ENCODE measurements around the gene CADPS2. TPM values are rescaled to one million over a fixed set of nuclear protein-coding genes. Genes with fewer than 3 reads are reported as not detected.

CADPS2 gene
- total and polyA plus RNA-seq, 2 donors (not counting 1 experiment from before 2014, with no cell fraction given): 11.5 to 32.2 TPM

DNA sequence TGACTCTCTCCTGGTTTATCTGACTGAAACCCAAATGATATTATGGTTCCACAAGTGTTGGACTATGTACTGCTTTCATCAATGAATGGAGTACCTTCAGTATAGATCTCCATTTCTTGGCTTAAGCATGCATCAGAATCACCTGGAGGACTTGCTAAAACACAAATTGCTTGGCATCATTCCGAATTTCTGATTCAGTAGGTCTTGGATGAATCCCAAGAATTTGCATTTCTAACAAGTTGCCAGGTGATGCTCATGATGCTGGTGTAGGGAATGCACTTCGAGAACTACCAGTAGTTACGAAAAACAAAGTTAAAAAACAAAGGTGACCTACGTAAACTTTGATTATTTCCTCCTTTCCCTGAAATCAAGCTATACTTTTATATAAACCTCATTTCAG lies 462.7 kb downstream of the CADPS2 start:
- Histone ChIP-seq H3K4me2 (ENCODE audit: extremely low read depth, insufficient read depth, low read length) (no peak overlapping the region), H2AFZ (ENCODE audit: low read length) (no peak overlapping the region), H3K36me3 (ENCODE audit: control insufficient read depth, insufficient read depth, low read length) (no peaks in the 10 kb centered on the region), H4K20me1 (ENCODE audit: control insufficient read depth, extremely low read depth, insufficient read depth, low read length) (no peaks in the 10 kb centered on the region), H3K9me3 (ENCODE audit: control insufficient read depth, insufficient read depth, low read depth, low read length) (no peaks in the 10 kb centered on the region), H3K4me3 (replicated peaks in 1 of 4; ENCODE audit: control extremely low read depth in 1 of 4, insufficient read depth in 1 of 4, low read depth in 3 of 4, low read length in 4 of 4) (no peak overlapping the region), H3K27me3 (ENCODE audit: control insufficient read depth, insufficient read depth, low read length) (no peaks in the 10 kb centered on the region), H3K4me1 (ENCODE audit: control insufficient read depth, extremely low read depth, insufficient read depth, low read length) (no peaks in the 10 kb centered on the region), H3K9ac (ENCODE audit: insufficient read depth, low read length) (no peak overlapping the region), H3K79me2 (ENCODE audit: control insufficient read depth, insufficient read depth, low read length) (no peaks in the 10 kb centered on the region), H3K27ac (ENCODE audit: insufficient read depth, low read length) (no peak overlapping the region)
- TF ChIP-seq CTCF (conservative IDR thresholded peaks at IDR 0.05 in 1 of 2, IDR thresholded peaks at IDR 0.05 in 1 of 2; ENCODE audit: low read depth in 1 of 2, low read length in 2 of 2) (no peak), EZH2 (IDR thresholded peaks at IDR 0.05; ENCODE audit: low read length, missing control alignments) (no peak)
- no peak for DNase-seq (ENCODE audit: low read depth in 2 of 2)

DNA sequence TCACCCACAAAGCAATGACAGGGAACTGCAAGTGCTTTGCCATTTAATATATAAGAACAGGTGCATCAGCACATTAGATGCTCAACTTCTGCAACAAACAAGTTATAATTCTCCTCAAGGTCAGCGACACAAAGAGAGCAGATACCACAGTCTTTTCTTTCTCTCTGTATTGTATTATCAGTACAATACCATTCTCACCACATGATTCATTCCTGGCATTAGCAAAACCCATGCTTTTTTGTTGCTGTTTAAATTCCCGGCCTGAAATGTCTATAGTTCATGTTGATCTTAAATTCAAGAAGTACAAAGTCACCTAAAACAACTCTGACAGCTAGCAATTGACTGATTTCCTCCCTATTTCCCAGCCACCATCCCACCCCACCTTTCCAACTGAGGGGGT lies 469.9 kb downstream of the CADPS2 start:
- Histone ChIP-seq H3K4me3 (replicated peaks in 1 of 4; ENCODE audit: control extremely low read depth in 1 of 4, insufficient read depth in 1 of 4, low read depth in 3 of 4, low read length in 4 of 4) (no peak overlapping the region), H4K20me1 (ENCODE audit: control insufficient read depth, extremely low read depth, insufficient read depth, low read length) (no peaks in the 10 kb centered on the region), H3K27ac (ENCODE audit: insufficient read depth, low read length) (no peak overlapping the region), H3K79me2 (ENCODE audit: control insufficient read depth, insufficient read depth, low read length) (no peaks in the 10 kb centered on the region), H2AFZ (ENCODE audit: low read length) (no peak overlapping the region), H3K27me3 (ENCODE audit: control insufficient read depth, insufficient read depth, low read length) (no peaks in the 10 kb centered on the region), H3K4me2 (ENCODE audit: extremely low read depth, insufficient read depth, low read length) (no peak overlapping the region), H3K9ac (ENCODE audit: insufficient read depth, low read length) (no peak overlapping the region), H3K4me1 (ENCODE audit: control insufficient read depth, extremely low read depth, insufficient read depth, low read length) (peaks cover 2% of the 10 kb centered on the region), H3K9me3 (ENCODE audit: control insufficient read depth, insufficient read depth, low read depth, low read length) (no peaks in the 10 kb centered on the region), H3K36me3 (ENCODE audit: control insufficient read depth, insufficient read depth, low read length) (no peaks in the 10 kb centered on the region)
- no peak for TF ChIP-seq CTCF (conservative IDR thresholded peaks at IDR 0.05 in 1 of 2, IDR thresholded peaks at IDR 0.05 in 1 of 2; ENCODE audit: low read depth in 1 of 2, low read length in 2 of 2)
- TF ChIP-seq EZH2 (IDR thresholded peaks at IDR 0.05; ENCODE audit: low read length, missing control alignments): no peak
- peak in 1 of 2 donors; percentile 53 for DNase-seq (ENCODE audit: low read depth in 2 of 2)

- Histone ChIP-seq H3K9me3 (ENCODE audit: control insufficient read depth, insufficient read depth, low read depth, low read length) (no peaks in the 10 kb centered on the region), H3K4me3 (replicated peaks in 1 of 4; ENCODE audit: control extremely low read depth in 1 of 4, insufficient read depth in 1 of 4, low read depth in 3 of 4, low read length in 4 of 4) (no peak overlapping the region), H3K9ac (ENCODE audit: insufficient read depth, low read length) (no peak overlapping the region), H3K27me3 (ENCODE audit: control insufficient read depth, insufficient read depth, low read length) (no peaks in the 10 kb centered on the region), H2AFZ (ENCODE audit: low read length) (no peak overlapping the region), H3K27ac (ENCODE audit: insufficient read depth, low read length) (no peak overlapping the region), H3K36me3 (ENCODE audit: control insufficient read depth, insufficient read depth, low read length) (no peaks in the 10 kb centered on the region), H4K20me1 (ENCODE audit: control insufficient read depth, extremely low read depth, insufficient read depth, low read length) (no peaks in the 10 kb centered on the region), H3K4me1 (ENCODE audit: control insufficient read depth, extremely low read depth, insufficient read depth, low read length) (peaks cover 2% of the 10 kb centered on the region), H3K79me2 (ENCODE audit: control insufficient read depth, insufficient read depth, low read length) (no peaks in the 10 kb centered on the region), H3K4me2 (ENCODE audit: extremely low read depth, insufficient read depth, low read length) (no peak overlapping the region)
- TF ChIP-seq CTCF (conservative IDR thresholded peaks at IDR 0.05 in 1 of 2, IDR thresholded peaks at IDR 0.05 in 1 of 2; ENCODE audit: low read depth in 1 of 2, low read length in 2 of 2) (no peak), EZH2 (IDR thresholded peaks at IDR 0.05; ENCODE audit: low read length, missing control alignments) (no peak)
- peak in 1 of 2 donors; percentile 1 for DNase-seq (ENCODE audit: low read depth in 2 of 2)
These were observed 470.8 kb downstream of the CADPS2 start for GRCh38 chr7:122415510-122415909.
